GM12878 (cell line): Measurements from ENCODE around the gene C1QTNF9B.

ENCODE experiments used
- ATF2 ChIP-seq: IDR thresholded peaks from 2 replicates; pipeline ENCODE4 v1.6.1; 2012; ENCODE audit warnings: low read length, inconsistent platforms
- ETV6 ChIP-seq, 2 experiments: fragments of 450-650 bp in 1 of 2; IDR thresholded peaks in 1 of 2; conservative IDR thresholded peaks in 1 of 2; 2 replicates each; pipeline ENCODE4 v1.6.1; 2014; ENCODE audit warnings: antibody characterized with exemption in 1 of 2, borderline replicate concordance in 1 of 2, low read depth in 1 of 2, mild to moderate bottlenecking in 1 of 2, moderate library complexity in 1 of 2
- FOXM1 ChIP-seq: IDR thresholded peaks from 2 replicates; pipeline ENCODE4 v1.6.1; 2012; ENCODE audit warnings: low read depth, mild to moderate bottlenecking, inconsistent platforms, low read length, moderate library complexity
- POLR2AphosphoS5 ChIP-seq: IDR thresholded peaks from 2 replicates; pipeline ENCODE4 v1.6.1; 2011; ENCODE audit warnings: mild to moderate bottlenecking, low read length, inconsistent platforms
- SMC3 ChIP-seq: IDR thresholded peaks from 2 replicates; pipeline ENCODE4 v1.6.1; 2011; ENCODE audit warnings: low read length, improper control_type of control experiment, borderline replicate concordance
- SREBF2 ChIP-seq: IDR thresholded peaks from 2 replicates; pipeline ENCODE4 v1.6.1; 2012; ENCODE audit warnings: mild to moderate bottlenecking, low read length
- SRF ChIP-seq, 2 experiments: IDR thresholded peaks; 2 replicates each; pipeline ENCODE4 v1.6.1; 2011; ENCODE audit warnings: low read depth in 2 of 2, low read length in 2 of 2, mild to moderate bottlenecking in 1 of 2, moderate library complexity in 1 of 2
- TF ChIP-seq, protein P1 (sequence below): IDR thresholded peaks from 2 replicates; pipeline ENCODE4 v1.6.1; 2011; ENCODE audit warnings: low read depth, mild to moderate bottlenecking, low read length, moderate library complexity, borderline replicate concordance; ENCODE audit errors: extremely low read depth
- TF ChIP-seq, protein P2 (sequence below): IDR thresholded peaks from 2 replicates; pipeline ENCODE4 v1.6.1; 2012; ENCODE audit warnings: mild to moderate bottlenecking, low read depth, low read length

GRCh38 chr13:23946900-23947299 lies 49.6 kb upstream of the C1QTNF9B start:
- TF ChIP-seq ETV6 (conservative IDR thresholded peaks at IDR 0.05 in 1 of 2, IDR thresholded peaks at IDR 0.05 in 1 of 2; ENCODE audit: borderline replicate concordance in 1 of 2, low read depth in 1 of 2), result no peak
- TF ChIP-seq POLR2AphosphoS5, result no peak
- TF ChIP-seq SREBF2, result no peak
- TF ChIP-seq, protein P1, sequence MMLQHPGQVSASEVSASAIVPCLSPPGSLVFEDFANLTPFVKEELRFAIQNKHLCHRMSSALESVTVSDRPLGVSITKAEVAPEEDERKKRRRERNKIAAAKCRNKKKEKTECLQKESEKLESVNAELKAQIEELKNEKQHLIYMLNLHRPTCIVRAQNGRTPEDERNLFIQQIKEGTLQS, result no peak
- TF ChIP-seq SRF (IDR thresholded peaks at IDR 0.05; ENCODE audit: low read depth in 2 of 2, low read length in 2 of 2), result no peak
- TF ChIP-seq, protein P2, sequence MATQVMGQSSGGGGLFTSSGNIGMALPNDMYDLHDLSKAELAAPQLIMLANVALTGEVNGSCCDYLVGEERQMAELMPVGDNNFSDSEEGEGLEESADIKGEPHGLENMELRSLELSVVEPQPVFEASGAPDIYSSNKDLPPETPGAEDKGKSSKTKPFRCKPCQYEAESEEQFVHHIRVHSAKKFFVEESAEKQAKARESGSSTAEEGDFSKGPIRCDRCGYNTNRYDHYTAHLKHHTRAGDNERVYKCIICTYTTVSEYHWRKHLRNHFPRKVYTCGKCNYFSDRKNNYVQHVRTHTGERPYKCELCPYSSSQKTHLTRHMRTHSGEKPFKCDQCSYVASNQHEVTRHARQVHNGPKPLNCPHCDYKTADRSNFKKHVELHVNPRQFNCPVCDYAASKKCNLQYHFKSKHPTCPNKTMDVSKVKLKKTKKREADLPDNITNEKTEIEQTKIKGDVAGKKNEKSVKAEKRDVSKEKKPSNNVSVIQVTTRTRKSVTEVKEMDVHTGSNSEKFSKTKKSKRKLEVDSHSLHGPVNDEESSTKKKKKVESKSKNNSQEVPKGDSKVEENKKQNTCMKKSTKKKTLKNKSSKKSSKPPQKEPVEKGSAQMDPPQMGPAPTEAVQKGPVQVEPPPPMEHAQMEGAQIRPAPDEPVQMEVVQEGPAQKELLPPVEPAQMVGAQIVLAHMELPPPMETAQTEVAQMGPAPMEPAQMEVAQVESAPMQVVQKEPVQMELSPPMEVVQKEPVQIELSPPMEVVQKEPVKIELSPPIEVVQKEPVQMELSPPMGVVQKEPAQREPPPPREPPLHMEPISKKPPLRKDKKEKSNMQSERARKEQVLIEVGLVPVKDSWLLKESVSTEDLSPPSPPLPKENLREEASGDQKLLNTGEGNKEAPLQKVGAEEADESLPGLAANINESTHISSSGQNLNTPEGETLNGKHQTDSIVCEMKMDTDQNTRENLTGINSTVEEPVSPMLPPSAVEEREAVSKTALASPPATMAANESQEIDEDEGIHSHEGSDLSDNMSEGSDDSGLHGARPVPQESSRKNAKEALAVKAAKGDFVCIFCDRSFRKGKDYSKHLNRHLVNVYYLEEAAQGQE, result no peak
- no peak for TF ChIP-seq SMC3
- TF ChIP-seq ATF2, result no peak
- no peak for TF ChIP-seq FOXM1
